GM23338 (cell line): ENCODE measurements around the gene PTGER4. TPM values are rescaled to one million over a fixed set of nuclear protein-coding genes. Genes with fewer than 3 reads are reported as not detected.

Experiments used
- ATAC-seq: fragments of 200-7000 bp; cut with Tn5 transposase; 3 replicates; pipeline ENCODE4 v1.9.1; 2020
- DNase-seq: peaks from one replicate; pipeline ENCODE4 v3.0.0-alpha.2; 2015; ENCODE audit warnings: low spot score
- H2AFZ ChIP-seq: fragments of 200-600 bp; sonication (generic); 2 replicates; pipeline ENCODE4 v1.8.0; 2016; ENCODE audit warnings: antibody characterized with exemption, mild to moderate bottlenecking, moderate library complexity
- H3F3A ChIP-seq: fragments of 200-600 bp; sonication (generic); replicated peaks from 2 replicates; pipeline ENCODE4 v1.8.0; 2017; ENCODE audit warnings: antibody characterized with exemption, mixed run types, low read depth
- H3K27ac ChIP-seq: fragments of 200-600 bp; sonication (generic); 2 replicates; pipeline ENCODE4 v1.6.1; 2016; ENCODE audit warnings: low read depth
- H3K27me3 ChIP-seq: fragments of 200-600 bp; sonication (generic); 2 replicates; pipeline ENCODE4 v1.8.0; 2016; ENCODE audit warnings: mild to moderate bottlenecking, mixed run types, moderate library complexity; ENCODE audit not compliant: insufficient read depth
- H3K36me3 ChIP-seq: fragments of 200-600 bp; sonication (generic); 2 replicates; pipeline ENCODE4 v1.8.0; 2016; ENCODE audit warnings: mild to moderate bottlenecking; ENCODE audit not compliant: insufficient read depth
- H3K4me1 ChIP-seq: fragments of 200-600 bp; sonication (generic); 2 replicates; pipeline ENCODE4 v1.8.0; 2016; ENCODE audit warnings: mild to moderate bottlenecking, moderate library complexity; ENCODE audit not compliant: insufficient read depth
- H3K4me2 ChIP-seq: fragments of 200-600 bp; sonication (generic); 2 replicates; pipeline ENCODE4 v1.7.1; 2017; ENCODE audit warnings: mixed run types
- H3K4me3 ChIP-seq: fragments of 200-600 bp; sonication (generic); 2 replicates; pipeline ENCODE4 v1.6.1; 2016; ENCODE audit warnings: mixed run types
- H3K79me2 ChIP-seq: fragments of 200-600 bp; sonication (generic); replicated peaks from 2 replicates; pipeline ENCODE4 v1.8.0; 2017; ENCODE audit warnings: mild to moderate bottlenecking; ENCODE audit not compliant: insufficient read depth
- H3K9me2 ChIP-seq: fragments of 200-600 bp; sonication (generic); 2 replicates; pipeline ENCODE4 v1.8.0; 2017; ENCODE audit not compliant: insufficient read depth
- H4K20me1 ChIP-seq: fragments of 200-600 bp; sonication (generic); replicated peaks from 2 replicates; pipeline ENCODE4 v1.8.0; 2017; ENCODE audit warnings: mild to moderate bottlenecking; ENCODE audit not compliant: insufficient read depth
- H3K27ac Mint-ChIP-seq: 2 replicates; pipeline ENCODE4 v1.8.0; 2020; ENCODE audit warnings: inconsistent platforms, mild to moderate bottlenecking, moderate library complexity, mixed read lengths
- H3K27me3 Mint-ChIP-seq: 3 replicates; pipeline ENCODE4 v1.8.0; 2022; ENCODE audit warnings: low read depth, mild to moderate bottlenecking, moderate library complexity, mixed read lengths, inconsistent platforms; ENCODE audit not compliant: insufficient read depth, poor library complexity
- H3K36me3 Mint-ChIP-seq: 3 replicates; pipeline ENCODE4 v1.8.0; 2021; ENCODE audit warnings: low read depth, mild to moderate bottlenecking, inconsistent platforms, moderate library complexity, mixed read lengths
- H3K4me1 Mint-ChIP-seq: 3 replicates; pipeline ENCODE4 v1.8.0; 2020; ENCODE audit warnings: mild to moderate bottlenecking, inconsistent platforms, mixed read lengths
- H3K4me3 Mint-ChIP-seq: 3 replicates; pipeline ENCODE4 v1.8.0; 2021; ENCODE audit warnings: moderate library complexity, mild to moderate bottlenecking, inconsistent platforms, mixed read lengths
- H3K9me3 Mint-ChIP-seq: 3 replicates; pipeline ENCODE4 v1.8.0; 2020; ENCODE audit warnings: moderate library complexity, mild to moderate bottlenecking, inconsistent platforms, mixed read lengths
- CREB1 ChIP-seq: fragments of 250-450 bp; sonication (Bioruptor Pico); IDR thresholded peaks from 2 replicates; pipeline ENCODE4 v1.5.0; 2020; ENCODE audit warnings: low read depth, mild to moderate bottlenecking, moderate library complexity
- CTCF ChIP-seq, 2 experiments: fragments of 200-600 bp in 1 of 2; sonication (generic) in 1 of 2; conservative IDR thresholded peaks; 2 replicates each; pipeline versions ENCODE4 v1.5.1 to v1.6.1; 2016 to 2017; ENCODE audit warnings: antibody characterized with exemption in 2 of 2, low read depth in 2 of 2, mild to moderate bottlenecking in 2 of 2, moderate library complexity in 1 of 2
- ETS1 ChIP-seq: IDR thresholded peaks from 2 replicates; pipeline ENCODE4 v1.6.1; 2016; ENCODE audit warnings: antibody characterized with exemption
- EZH2 ChIP-seq: fragments of 200-600 bp; sonication (generic); IDR thresholded peaks from one replicate; pipeline ENCODE4 v1.8.0; 2017; ENCODE audit warnings: antibody characterized with exemption, mild to moderate bottlenecking, low read depth; ENCODE audit not compliant: unreplicated experiment
- EZH2phosphoT487 ChIP-seq: fragments of 200-600 bp; sonication (generic); IDR thresholded peaks from one replicate; pipeline ENCODE4 v1.8.1; 2018; ENCODE audit warnings: antibody characterized with exemption; ENCODE audit not compliant: unreplicated experiment
- JUNB ChIP-seq: IDR thresholded peaks from one replicate; pipeline ENCODE4 v1.6.1; 2016; ENCODE audit warnings: antibody characterized with exemption; ENCODE audit not compliant: unreplicated experiment
- NANOG ChIP-seq: IDR thresholded peaks from 2 replicates; pipeline ENCODE4 v1.6.1; 2016; ENCODE audit warnings: antibody characterized with exemption, borderline replicate concordance
- REST ChIP-seq: IDR thresholded peaks from one replicate; pipeline ENCODE4 v1.6.1; 2018; ENCODE audit warnings: antibody characterized with exemption; ENCODE audit not compliant: unreplicated experiment
- STAT1 ChIP-seq: IDR thresholded peaks from one replicate; pipeline ENCODE4 v1.6.1; 2016; ENCODE audit warnings: antibody characterized with exemption; ENCODE audit not compliant: unreplicated experiment
- ZNF114 ChIP-seq: fragments of 250-450 bp; sonication (Bioruptor Pico); IDR thresholded peaks from 2 replicates; pipeline ENCODE4 v1.5.0; 2020; ENCODE audit warnings: mild to moderate bottlenecking, moderate library complexity
- ZNF331 ChIP-seq: fragments of 250-450 bp; sonication (Bioruptor Pico); IDR thresholded peaks from 2 replicates; pipeline ENCODE4 v1.5.0; 2020; ENCODE audit warnings: low read depth, mild to moderate bottlenecking, moderate library complexity
- ZNF462 ChIP-seq: fragments of 250-450 bp; sonication (Bioruptor Pico); IDR thresholded peaks from 2 replicates; pipeline ENCODE4 v1.5.0; 2020; ENCODE audit warnings: mild to moderate bottlenecking, moderate library complexity
- polyA plus RNA-seq: library from polyadenylated mRNA; unstranded; fragments of >200 nt; fragmentation: Nextera tagmentation; extraction: Ambion mirVana; gene quantifications from 2 replicates; pipeline ENCODE4 v1.2.1, GENCODE V29; 2016
- total RNA-seq: library from RNA; depleted of rRNA; stranded (reverse); fragments of >200 nt; shearing (Covaris generic); gene quantifications from 2 replicates; pipeline ENCODE4 v1.2.3, GENCODE V29; 2014

The PTGER4 gene
- total and polyA plus RNA-seq, 2 experiments from 2014 or later = 0.82 to 4.4 TPM

- Histone ChIP-seq H3K27ac (no peak overlapping the region), H3K27me3 (no peaks in the 10 kb centered on the region), H3K4me3 (no peak overlapping the region), H3K36me3 (no peaks in the 10 kb centered on the region), H3K9me2 (no peaks in the 10 kb centered on the region), H3K79me2 (no peaks in the 10 kb centered on the region), H3F3A (no peaks in the 10 kb centered on the region), H3K4me2 (no peak overlapping the region), H4K20me1 (no peaks in the 10 kb centered on the region), H3K4me1 (no peaks in the 10 kb centered on the region), H2AFZ (no peak overlapping the region)
- Mint-ChIP-seq H3K4me3 (no peak overlapping the region), H3K9me3 (no peaks in the 10 kb centered on the region), H3K27me3 (no peaks in the 10 kb centered on the region), H3K27ac (no peak overlapping the region), H3K4me1 (peaks cover 2% of the 10 kb centered on the region; the same call in 1 of the 3 replicates), H3K36me3 (no peaks in the 10 kb centered on the region)
- no peak for DNase-seq
- no peak for ATAC-seq
- TF ChIP-seq EZH2 = no peak
- TF ChIP-seq STAT1 = no peak
- no peak for TF ChIP-seq CREB1
- no peak for TF ChIP-seq ZNF114 (CRISPR knock-in tag)
- no peak for TF ChIP-seq NANOG
- no peak for TF ChIP-seq CTCF (conservative IDR thresholded peaks at IDR 0.05; ENCODE audit: low read depth in 2 of 2)
- TF ChIP-seq JUNB = no peak
- no peak for TF ChIP-seq ZNF462
- TF ChIP-seq EZH2phosphoT487 = no peak
- no peak for TF ChIP-seq ETS1
- no peak for TF ChIP-seq REST
- TF ChIP-seq ZNF331 = no peak
These were observed 9.9 kb upstream of the PTGER4 start for GRCh38 chr5:40669606-40670390.
